NCI-H1694 (cell line): ENCODE measurements around the gene ZNF217.
"Not testable (repeated sequence)": the region's sequence is repeated elsewhere in the genome, so short reads cannot be mapped to it uniquely, and the experiment has no call there.

Source experiments
- DNase-seq: peaks from one replicate; lab custom pipeline; 2025; lab: John Stamatoyannopoulos, UW

ZNF217 gene

GRCh38 chr20:53621482-53622246, 28.0 kb upstream of the ZNF217 start:
- no peak for DNase-seq

- not testable (repeated sequence) for DNase-seq
Observed at GRCh38 chr20:53618490-53619000, 24.9 kb upstream of the ZNF217 start.

- no peak for DNase-seq
Observed at GRCh38 chr20:53617791-53618489, 24.3 kb upstream of the ZNF217 start.

GRCh38 chr20:53616489-53616888, 22.9 kb upstream of the ZNF217 start:
- not testable (repeated sequence) for DNase-seq

GRCh38 chr20:53613748-53614147, 20.1 kb upstream of the ZNF217 start:
- DNase-seq: no peak

GRCh38 chr20:53612289-53612688, 18.6 kb upstream of the ZNF217 start:
- DNase-seq: not testable (repeated sequence)

- no peak for DNase-seq
Observed at GRCh38 chr20:53611449-53611894, 17.8 kb upstream of the ZNF217 start.

GRCh38 chr20:53609491-53610445, 16.1 kb upstream of the ZNF217 start:
- DNase-seq: no peak

- DNase-seq: no peak
Observed at GRCh38 chr20:53608456-53609452, 15.1 kb upstream of the ZNF217 start.

GRCh38 chr20:53608071-53608455, 14.4 kb upstream of the ZNF217 start:
- DNase-seq: no peak

GRCh38 chr20:53606364-53606985, 12.8 kb upstream of the ZNF217 start:
- no peak for DNase-seq

GRCh38 chr20:53605401-53605800, 11.8 kb upstream of the ZNF217 start:
- DNase-seq: not testable (repeated sequence)

- DNase-seq: not testable (repeated sequence)
Observed at GRCh38 chr20:53604846-53605245, 11.2 kb upstream of the ZNF217 start.

- no peak for DNase-seq
Observed at GRCh38 chr20:53602661-53603060, 9.0 kb upstream of the ZNF217 start.

GRCh38 chr20:53599910-53600632, 6.4 kb upstream of the ZNF217 start:
- no peak for DNase-seq

GRCh38 chr20:53599378-53599777, 5.7 kb upstream of the ZNF217 start:
- DNase-seq: no peak

- DNase-seq: no peak
Observed at GRCh38 chr20:53599044-53599362, 5.4 kb upstream of the ZNF217 start.

- no peak for DNase-seq
Observed at GRCh38 chr20:53598140-53599043, 4.8 kb upstream of the ZNF217 start.
